HCT116 (cell line): ENCODE measurements around the gene WDR19.

ENCODE experiments used
- ELF1 ChIP-seq: IDR thresholded peaks from 2 replicates; pipeline ENCODE4 v1.6.1; 2012; ENCODE audit warnings: low read depth, borderline replicate concordance
- EZH2 ChIP-seq: fragments of 200-600 bp; sonication (generic); IDR thresholded peaks from 2 replicates; pipeline ENCODE4 v1.6.1; 2017; ENCODE audit warnings: antibody characterized with exemption, mixed run types
- POLR2AphosphoS5 ChIP-seq: IDR thresholded peaks from 2 replicates; pipeline ENCODE4 v1.6.1; 2011; ENCODE audit warnings: mild to moderate bottlenecking, low read depth, low read length, moderate library complexity
- RAD21 ChIP-seq: IDR thresholded peaks from 2 replicates; pipeline ENCODE4 v1.6.1; 2012; ENCODE audit warnings: low read depth, mild to moderate bottlenecking
- TF ChIP-seq, protein P1 (sequence below), 3 experiments: fragments of 200-600 bp in 1 of 3; sonication (generic) in 1 of 3; IDR thresholded peaks in 2 of 3; conservative IDR thresholded peaks in 1 of 3; 2 replicates each; pipeline ENCODE4 v1.5.1; 2012 to 2017; ENCODE audit warnings: low read depth in 2 of 3, low read length in 2 of 3, antibody characterized with exemption in 1 of 3, borderline replicate concordance in 1 of 3, control low read depth in 1 of 3, mild to moderate bottlenecking in 1 of 3, mixed read lengths in 1 of 3, mixed run types in 1 of 3, moderate library complexity in 1 of 3; ENCODE audit not compliant: insufficient read depth in 1 of 3

DNA sequence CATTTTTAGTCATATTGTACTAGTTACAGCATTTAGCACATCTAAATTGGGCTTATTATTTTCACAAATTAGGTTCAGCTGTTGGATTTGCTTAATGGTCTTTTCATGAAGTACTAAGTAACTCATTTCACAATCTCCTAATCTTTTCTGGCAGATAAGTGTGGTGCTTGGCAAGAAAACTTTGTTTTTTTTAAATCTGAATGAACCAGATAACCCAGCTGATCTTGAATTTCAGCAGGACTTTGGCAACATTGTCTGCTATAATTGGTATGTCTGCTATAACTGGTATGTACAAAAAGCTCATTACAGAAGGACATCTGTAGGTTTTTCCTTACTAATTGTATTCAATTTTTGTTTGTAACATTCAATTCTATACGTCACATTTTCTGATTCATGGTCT, 22.7 kb downstream of the WDR19 start:
- TF ChIP-seq, protein P1, sequence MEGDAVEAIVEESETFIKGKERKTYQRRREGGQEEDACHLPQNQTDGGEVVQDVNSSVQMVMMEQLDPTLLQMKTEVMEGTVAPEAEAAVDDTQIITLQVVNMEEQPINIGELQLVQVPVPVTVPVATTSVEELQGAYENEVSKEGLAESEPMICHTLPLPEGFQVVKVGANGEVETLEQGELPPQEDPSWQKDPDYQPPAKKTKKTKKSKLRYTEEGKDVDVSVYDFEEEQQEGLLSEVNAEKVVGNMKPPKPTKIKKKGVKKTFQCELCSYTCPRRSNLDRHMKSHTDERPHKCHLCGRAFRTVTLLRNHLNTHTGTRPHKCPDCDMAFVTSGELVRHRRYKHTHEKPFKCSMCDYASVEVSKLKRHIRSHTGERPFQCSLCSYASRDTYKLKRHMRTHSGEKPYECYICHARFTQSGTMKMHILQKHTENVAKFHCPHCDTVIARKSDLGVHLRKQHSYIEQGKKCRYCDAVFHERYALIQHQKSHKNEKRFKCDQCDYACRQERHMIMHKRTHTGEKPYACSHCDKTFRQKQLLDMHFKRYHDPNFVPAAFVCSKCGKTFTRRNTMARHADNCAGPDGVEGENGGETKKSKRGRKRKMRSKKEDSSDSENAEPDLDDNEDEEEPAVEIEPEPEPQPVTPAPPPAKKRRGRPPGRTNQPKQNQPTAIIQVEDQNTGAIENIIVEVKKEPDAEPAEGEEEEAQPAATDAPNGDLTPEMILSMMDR (IDR thresholded peaks at IDR 0.05 in 2 of 3, conservative IDR thresholded peaks at IDR 0.05 in 1 of 3; ENCODE audit: borderline replicate concordance in 1 of 3, insufficient read depth in 1 of 3, low read depth in 2 of 3, low read length in 2 of 3) = no peak
- TF ChIP-seq RAD21 (no peak), POLR2AphosphoS5 (no peak), ELF1 (no peak), EZH2 (no peak)
